HG02884 (cell line): Measurements from ENCODE around the gene DVL1.
A peak's percentile ranks its signal among the peaks of the same experiment; 100 is the strongest.
"Not testable (repeated sequence)": the region's sequence is repeated elsewhere in the genome, so short reads cannot be mapped to it uniquely, and the experiment has no call there.

Experiments
- ATAC-seq: cut with Tn5 transposase; IDR thresholded peaks from one replicate; pipeline ENCODE4 v1.9.1; 2021; ENCODE audit warnings: mild to moderate bottlenecking, moderate library complexity; ENCODE audit not compliant: unreplicated experiment

Gene DVL1

GRCh38 chr1:1349256-1350012 lies at the start of gene DVL1:
TSS of gene DVL1 (minus strand) at chr1:1349418. CDS start at chr1:1349065, 353 bp downstream.
- ATAC-seq = peak; percentile 47

DNA sequence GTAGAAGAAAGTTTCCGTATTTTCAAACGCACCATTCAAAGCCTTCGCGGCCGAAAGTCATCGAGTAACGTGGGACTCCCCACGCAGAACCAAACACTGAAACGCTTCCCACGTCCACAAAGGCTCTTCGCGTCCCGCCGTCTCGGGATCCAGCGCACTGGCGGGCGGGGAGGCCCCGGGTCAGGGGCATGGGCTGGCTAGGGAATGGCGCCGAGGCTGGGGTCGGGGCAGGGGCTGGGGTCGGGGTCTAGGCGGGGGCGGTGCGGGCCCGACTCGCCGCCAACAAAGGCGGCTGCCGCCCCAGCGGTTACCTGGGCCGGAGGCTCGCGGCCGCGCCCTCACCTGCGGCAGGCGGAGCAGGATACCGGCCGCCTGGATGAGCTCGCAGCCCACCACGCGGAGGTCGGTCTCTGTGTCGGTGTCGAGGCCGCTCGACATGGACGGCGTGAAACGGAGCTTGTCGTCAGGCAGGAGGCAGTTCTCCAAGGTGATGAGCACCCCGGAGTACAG lies 49.5 kb upstream of the DVL1 start:
- peak; percentile 19 for ATAC-seq

DNA sequence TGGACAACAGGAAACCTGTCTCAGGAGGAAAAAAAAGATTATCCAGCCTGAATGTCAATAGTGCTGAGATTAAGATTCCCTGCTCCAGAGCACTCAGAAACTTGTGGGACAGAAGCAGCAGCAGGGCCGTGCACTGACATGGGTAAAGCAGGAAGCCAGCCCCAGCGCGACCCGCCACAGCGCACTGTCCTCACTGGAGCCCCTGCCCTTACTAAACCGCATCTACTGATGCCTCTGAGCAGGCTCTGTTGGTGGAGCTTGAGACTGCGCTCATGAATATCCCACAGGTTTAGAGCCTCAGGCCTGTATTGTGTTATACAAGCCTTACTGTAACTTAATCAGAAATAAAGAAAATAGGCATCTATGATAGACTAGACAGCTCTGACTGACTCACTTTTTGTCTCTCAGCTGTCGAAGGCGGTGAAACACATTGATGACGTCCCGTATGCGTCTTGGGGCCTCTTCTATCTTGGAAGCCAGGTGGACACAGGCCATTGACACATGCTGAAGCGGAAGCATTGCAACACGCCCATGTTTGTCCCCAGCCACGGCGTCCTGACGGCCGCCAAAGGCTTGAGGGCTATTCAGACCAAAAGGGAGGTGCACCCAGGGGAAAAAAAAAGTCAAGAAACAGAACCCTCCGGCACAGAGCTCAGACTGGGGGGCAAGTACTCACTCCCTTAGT lies 48.8 kb upstream of the DVL1 start:
- no peak for ATAC-seq

DNA sequence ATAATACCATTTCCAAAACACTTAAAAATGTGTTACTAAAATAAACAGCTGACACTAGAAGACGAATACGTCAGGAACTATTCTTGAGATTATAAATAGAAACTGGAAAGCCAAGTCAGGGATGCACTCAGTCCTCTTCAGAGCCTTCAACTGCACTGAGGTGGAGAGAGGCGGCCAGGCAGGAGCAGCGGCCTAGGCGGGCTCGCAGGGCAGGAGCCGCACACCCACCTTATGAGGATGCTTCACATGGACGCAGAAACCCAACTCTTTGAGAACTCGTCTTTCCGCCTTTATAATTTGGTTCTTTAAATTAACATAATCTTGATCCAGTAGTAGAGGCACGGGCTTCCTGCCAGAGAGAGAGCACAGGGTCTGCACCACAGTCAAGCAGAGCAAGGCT lies 45.9 kb upstream of the DVL1 start:
- no peak for ATAC-seq

DNA sequence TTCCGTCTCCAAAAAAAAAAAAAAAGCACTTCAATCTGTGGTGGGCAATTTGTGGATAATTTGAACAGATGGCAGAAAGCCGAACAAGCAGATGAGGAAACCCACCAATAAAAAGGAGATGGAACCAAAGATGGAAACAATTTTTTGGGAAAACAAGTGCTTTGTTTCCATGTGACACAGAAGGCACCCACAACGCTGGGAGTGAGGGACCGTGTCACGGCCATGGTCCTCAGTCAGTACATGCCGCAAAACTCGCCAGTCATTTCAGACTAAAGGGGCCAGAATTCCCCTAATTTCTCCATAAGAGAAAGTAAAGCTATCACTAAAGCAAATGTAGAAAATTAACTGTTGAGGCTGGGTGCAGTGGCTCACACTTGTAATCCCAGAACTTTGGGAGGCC lies 44.9 kb upstream of the DVL1 start:
- no peak for ATAC-seq

DNA sequence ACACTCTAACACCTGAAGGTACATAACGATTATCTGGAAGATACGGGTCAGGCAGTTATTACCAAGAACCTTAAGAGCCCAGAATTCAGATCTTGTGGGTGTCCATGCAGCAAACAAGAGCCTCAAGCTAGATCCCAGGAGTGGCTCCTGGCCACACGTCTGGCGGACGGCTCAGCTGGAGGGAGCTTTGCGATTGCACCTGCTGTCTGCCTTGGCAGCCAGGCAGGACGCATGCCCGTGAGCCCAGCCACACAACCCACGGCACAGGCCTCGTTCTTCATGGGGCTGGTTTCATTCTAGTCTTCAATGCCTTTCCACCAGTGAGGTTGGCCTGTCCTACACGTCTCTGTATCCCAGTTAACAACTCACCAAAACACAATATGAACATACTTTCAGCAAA lies 44.2 kb upstream of the DVL1 start:
- no peak for ATAC-seq

GRCh38 chr1:1393014-1393413 lies 43.8 kb upstream of the DVL1 start:
- ATAC-seq = no peak

- ATAC-seq = no peak
Observed at GRCh38 chr1:1391225-1391624, 42.0 kb upstream of the DVL1 start.

GRCh38 chr1:1390675-1391074 lies 41.5 kb upstream of the DVL1 start:
- ATAC-seq = no peak

DNA sequence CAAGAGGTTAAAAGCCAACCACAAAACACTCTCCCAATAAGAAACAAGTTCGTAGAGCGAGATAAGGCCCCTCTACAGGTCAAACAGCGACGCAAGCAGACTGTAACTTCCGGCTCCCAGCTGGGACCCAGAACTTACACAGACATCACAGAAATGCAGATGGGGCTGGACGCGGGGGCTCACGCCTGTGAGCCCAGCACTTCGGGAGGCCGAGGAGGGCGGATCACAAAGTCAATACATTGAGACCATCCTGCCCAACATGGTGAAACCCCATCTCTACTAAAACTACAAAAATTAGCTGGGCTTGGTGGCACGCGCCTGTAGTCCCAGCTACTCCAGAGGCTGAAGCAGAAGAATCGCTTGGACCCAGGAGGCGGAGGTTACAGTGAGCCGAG lies 38.9 kb upstream of the DVL1 start:
- ATAC-seq = no peak

- no peak for ATAC-seq
Observed at GRCh38 chr1:1387098-1388077, 38.2 kb upstream of the DVL1 start.

DNA sequence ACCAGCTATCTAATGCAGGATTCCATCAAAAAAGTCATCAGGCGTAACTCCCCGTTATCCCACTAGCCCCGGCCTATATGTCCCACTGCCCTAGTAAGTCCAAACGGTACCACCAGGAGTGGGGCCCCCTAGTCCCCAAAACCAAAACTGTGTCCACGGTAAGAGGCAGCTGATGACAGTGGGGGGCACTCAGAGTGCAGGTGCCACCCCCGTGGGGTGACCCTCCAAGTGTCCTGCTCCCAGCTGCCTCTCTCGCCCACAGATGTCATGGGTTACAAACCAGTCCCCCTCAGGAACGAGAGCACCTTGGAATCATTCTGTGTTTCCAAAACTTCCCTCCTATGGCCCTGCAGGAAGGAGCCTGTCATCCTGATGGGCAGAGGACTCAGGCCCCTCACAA lies 36.7 kb upstream of the DVL1 start:
- no peak for ATAC-seq

- ATAC-seq = not testable (repeated sequence)
Observed at GRCh38 chr1:1385339-1385738, 36.1 kb upstream of the DVL1 start.

- ATAC-seq = no peak
Observed at GRCh38 chr1:1381294-1381693, 32.1 kb upstream of the DVL1 start.

- ATAC-seq = no peak
Observed at GRCh38 chr1:1380860-1381259, 31.6 kb upstream of the DVL1 start.

DNA sequence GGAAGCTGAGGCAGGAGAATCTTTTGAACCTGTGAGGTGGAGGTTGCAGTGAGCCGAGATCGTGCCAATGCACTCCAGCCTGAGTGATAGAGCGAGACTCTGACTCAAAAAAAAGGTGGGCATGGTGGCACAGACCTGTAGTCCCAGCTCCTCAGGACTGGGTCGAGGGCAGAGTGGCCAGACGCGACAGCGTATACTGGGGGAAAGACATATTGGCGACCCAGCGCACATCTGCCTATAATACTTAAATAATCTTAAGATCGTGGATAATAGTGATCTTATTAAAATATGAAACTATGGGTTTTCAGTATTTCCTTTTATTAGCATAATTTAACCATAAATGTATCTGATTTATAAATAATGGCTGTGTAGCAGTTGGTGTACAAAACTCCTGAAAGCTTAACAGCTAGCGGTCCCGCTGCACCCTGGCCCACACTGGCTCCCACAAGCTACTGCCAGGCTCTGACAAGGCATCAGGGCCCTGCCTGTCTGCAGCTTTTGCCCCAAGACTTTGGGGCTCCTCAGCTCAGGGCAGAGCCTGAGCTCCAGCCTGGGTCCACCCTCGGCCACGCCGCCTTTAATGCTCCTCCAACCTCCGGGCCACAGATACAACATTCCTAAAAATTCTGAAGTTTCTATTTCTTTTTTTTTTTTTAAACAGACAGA lies 28.5 kb upstream of the DVL1 start:
- ATAC-seq = no peak

GRCh38 chr1:1376551-1377226 lies 27.5 kb upstream of the DVL1 start:
- ATAC-seq = no peak

DNA sequence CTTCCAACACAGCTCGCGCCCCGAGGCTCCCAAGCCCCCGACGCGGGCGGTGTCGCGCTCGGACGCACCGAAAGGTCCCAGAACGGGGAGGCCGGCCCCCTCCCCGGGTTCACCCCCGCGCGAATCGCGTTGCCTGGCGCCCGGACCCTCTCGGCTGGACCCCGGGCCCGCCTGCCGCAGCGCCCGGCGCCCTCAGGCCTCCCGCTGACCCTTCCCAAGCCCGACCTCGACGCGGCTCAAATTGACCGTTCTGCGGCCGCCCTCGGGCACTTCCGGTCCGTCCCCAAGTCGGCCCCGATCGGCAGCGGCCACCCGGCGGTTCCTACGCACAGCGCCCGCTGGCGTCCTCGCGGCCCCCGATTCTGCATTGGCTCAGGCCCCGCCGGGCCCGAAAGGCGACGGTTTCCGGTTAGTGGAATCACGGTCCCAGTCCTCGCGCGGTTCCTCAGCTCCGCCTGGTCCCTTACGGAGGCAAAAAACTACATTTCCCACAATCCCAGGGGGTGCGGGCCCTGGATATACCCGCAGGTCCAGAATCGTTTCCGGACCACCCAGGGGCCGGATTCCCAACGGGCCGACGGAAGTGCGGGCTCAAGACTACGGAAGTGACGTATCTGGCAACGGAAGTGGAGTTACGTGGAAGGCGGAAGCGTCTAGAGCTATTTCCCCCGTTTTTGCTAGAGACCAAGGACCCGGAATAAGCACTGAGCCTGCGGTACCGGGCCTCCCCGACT lies 25.9 kb upstream of the DVL1 start, which contains the start of gene AURKAIP1:
Gene AURKAIP1 (minus strand): TSS at position 279 of the 734 bp plus-strand sequence. CDS start 451 bp downstream, outside the sequence.
- peak; percentile 80 for ATAC-seq

DNA sequence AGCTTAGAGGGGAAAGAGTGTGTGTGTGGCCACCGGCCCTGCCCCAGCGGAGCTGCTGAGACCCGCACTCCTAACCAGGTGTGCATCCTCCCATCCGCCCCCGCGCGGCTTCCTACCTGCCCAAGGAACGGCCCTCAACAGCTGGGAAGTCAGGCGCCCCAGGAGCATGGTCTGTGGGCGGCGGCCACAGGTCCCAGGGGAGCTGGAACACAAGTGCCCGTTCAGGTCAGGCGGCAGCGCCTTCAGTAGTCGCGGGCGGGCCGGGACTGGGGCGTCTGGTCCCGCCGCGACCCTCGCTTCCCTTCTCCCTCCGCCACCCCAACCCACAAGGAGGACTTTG lies 25.3 kb upstream of the DVL1 start:
- ATAC-seq = no peak
